Measurements from ENCODE around the gene FOXA1.
A peak's percentile ranks its signal among the peaks of the same experiment; 100 is the strongest.

Gene FOXA1

GRCh38 chr14:37551119-37551518, 43.9 kb downstream of the FOXA1 start:
- DNase-seq = no peak

GRCh38 chr14:37550511-37550910, 44.5 kb downstream of the FOXA1 start:
- no peak for DNase-seq

GRCh38 chr14:37546621-37547447, 48.2 kb downstream of the FOXA1 start:
- DNase-seq = peak; percentile 9

GRCh38 chr14:37545174-37545573, 49.9 kb downstream of the FOXA1 start:
- no peak for DNase-seq

- no peak for DNase-seq
These were observed 50.6 kb downstream of the FOXA1 start for GRCh38 chr14:37544407-37544806.

GRCh38 chr14:37539992-37540391, 55.1 kb downstream of the FOXA1 start:
- DNase-seq = no peak

Data from NCI-H1092 (cell line).